ENCODE data around the gene XRCC3.

XRCC3 gene

DNA sequence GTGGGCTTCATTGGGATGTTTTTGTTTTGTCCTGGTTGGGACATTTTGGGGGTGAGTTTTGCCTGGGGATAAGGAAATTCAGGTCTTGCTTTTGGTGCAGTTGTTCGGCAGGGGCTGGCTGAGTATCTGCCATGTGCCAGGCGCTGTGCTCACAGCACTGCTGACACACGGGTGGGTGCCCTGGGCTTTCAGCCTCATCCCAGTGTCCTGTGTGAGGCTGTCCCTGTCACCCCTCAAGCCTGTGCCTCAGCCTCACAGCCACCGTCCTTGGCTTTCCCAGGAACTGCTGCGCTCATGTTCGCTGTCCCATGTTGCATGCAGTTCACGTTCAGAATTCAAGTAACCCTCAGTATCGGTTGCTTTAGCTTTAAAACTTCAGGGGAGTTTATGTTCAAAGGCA, 24.9 kb downstream of the XRCC3 start:
- no peak for DNase-seq

DNA sequence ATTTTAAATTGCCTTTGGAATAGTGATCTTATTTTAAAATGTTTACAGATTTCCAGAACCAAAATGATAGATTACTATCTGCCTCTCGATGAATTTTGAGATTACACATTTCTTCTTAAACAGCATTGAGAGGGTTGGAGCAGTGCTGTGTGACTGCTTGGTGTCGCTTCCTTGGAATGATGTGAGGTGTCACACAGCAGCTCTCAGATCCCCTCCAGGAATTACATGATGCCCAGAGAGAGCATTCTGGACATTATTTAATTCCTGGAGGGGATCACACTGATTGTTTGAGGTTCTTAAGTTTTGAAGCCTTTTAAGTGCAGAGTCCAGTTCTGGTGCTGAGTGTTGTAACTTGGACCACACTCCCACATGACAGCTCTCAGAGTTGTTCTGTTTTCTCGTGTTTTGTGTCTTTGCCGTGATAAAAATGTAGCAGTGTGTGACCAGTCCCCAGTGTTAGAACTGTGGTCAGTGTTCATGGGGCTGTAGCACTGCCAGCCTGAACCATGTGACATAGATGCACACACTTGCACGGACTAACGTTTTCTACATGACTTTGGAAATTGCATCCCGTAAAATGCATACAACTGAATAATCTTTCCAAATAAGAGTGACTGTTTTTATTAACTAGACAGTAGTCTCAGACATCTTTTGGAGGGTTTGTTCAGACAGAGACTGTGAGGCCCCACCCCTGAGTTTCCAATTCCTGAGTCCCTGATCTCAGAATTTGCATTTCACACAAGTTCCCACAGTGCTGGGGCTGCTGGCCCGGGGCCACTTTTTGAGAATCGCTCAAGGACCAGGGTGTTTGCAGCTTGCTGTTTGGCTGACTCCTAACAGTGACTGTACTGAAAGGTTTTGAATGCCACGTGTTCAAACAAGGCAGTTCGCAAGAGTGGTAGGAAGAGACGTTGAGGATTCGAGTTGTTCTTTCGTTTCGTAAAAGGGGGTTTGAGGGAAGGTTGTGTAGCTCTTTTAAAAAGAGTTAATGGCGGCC, 26.0 kb downstream of the XRCC3 start:
- no peak for DNase-seq

DNA sequence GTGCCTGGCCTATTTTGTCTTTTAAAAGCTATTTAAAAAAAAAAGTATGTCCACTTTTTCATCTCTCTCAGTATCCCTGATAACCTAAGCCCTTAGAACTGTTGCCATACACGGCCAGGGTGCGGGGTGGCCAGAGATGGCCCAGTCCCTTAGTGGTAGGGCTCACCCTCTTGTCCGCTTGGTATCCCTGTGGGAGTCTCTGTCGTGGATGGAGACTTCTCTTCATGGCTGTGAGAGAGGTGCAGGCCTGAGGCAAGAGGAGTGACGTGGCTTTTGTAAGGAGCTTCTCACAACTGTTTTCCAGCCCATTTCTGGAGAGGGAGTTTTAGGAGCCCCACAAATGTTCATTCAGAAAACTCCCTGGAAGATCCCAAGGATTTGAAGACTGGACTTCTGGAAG, 26.8 kb downstream of the XRCC3 start:
- no peak for DNase-seq

DNA sequence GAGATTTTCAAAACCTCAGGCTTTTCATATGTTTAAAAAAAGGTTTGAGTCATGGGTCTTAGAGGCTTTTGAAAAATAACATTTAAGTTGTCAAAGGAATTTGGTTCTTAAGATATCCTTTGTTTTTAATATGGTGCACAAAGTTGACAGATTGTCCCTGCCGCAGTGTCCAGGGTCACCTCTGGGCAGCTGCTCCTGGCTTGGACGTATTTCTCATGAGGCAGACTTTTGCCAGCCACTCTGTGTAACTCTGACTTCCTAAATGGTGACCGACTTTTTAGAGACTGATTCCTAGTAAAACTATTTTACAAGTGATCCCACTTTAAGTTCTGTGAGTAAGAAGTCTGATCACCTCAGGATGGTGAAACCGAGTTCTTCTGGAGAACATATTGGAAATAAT, 27.5 kb downstream of the XRCC3 start:
- no peak for DNase-seq

DNA sequence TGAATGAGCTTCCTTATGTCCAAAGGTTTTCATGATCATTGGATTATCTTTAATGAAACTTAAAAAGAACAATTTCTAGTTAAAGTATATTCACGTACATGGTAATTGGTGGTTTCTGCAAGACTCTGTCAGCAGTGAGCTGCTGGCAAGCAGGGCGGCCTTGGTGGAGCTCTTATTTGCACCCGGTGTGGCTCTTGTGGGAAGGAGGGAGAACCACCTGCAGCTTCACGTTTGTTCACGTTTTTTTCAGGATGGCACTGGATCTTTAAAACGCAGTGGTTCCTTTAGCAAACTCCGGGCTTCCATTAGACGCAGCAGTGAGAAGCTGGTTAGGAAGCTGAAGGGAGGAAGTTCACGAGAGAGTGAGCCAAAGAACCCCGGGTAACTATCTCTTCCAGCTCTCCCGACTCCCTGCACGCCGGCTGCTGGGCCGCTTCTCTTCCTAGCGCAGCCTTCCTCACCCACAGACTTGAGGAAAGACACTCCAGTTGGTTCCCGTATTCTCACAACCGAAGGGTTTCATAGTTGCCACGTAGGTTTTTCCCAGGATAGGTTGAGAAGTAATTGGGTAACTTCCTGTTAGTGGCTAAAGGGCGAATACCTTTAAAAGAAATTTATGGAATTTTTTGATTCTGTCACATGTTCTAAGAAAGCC, 28.3 kb downstream of the XRCC3 start:
- DNase-seq = no peak

DNA sequence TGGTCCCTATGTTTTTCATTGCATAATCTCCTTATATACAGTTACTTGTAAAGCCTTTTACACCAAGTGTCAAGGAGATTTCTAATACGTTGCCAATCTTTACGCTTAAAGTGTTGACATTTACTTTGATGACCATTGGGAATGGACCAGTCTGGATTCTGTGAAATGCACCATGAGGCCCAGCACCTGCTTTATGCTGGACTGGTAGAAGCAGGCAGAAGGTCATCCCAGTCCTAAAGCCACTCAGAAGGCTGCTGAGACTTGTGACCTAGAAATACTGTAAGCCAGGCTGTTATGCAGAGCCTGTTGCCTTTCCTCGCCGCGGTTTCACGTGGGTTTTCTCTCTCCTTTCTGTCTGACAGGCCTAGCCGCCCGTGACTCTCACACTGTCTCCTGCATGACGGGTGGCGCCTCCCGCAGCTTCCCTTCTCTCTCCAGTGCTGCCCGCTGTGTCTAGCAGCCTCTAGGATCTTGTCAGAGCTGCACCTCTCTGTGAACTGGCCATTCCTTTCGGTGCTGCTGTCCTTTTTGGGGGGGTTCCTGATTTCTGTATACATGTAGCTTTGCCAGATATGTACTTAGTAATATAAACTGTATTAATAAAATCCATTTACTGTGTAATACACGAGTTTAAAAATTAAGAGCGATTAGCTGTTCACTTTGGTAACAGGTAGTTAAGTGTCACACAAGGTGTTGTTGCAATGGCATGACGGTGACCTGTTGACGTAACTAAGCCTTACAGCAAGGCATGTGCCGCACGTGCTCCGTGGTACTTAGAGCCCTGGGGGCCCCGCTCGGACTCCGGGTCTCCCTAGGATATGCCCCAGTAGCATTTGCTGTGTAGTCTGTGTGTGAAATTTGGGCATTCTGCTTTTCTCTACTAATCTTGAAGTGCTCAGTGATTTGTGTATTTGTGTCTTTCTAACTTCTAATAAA, 29.7 kb downstream of the XRCC3 start:
- no peak for DNase-seq

DNA sequence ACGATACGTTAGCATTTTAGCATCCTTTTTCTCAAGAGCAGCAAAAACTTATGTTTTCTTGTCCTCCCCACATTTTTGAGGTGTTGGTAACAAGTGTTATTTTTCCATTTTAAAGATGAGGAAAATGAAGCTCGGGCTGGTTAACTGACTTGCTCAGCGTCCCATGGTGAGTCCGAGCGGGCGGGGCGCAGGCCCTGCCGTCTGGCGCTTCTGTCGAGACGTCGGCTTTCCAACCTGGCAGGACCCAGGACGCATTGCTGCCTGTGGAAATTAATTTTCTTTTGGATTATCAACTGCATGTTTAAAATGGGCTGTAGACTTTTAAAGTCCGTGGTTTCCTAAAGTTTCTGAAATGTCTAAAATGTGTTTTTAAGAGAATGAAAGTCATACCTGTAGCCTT, 30.4 kb downstream of the XRCC3 start:
- no peak for DNase-seq

DNA sequence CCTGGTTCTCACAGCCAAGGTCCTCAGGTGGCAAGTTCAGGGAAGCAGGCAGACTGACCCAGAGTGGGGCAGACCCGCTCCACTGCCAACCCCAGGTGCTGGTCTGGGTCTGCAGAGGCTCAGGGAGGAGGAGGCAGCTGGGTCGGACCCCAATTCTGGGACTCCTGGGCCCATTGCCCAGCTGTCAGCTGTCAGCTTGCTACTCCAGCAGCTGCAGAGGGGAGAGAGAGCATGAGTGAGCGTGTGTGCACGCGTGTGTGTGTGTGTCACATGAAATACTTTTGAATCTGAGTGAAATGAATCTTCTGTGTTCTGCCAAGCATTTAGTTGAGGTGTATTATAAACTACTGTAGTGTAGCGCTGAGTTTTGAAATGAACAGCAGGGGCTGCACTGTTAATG, 30.8 kb downstream of the XRCC3 start:
- DNase-seq = no peak

DNA sequence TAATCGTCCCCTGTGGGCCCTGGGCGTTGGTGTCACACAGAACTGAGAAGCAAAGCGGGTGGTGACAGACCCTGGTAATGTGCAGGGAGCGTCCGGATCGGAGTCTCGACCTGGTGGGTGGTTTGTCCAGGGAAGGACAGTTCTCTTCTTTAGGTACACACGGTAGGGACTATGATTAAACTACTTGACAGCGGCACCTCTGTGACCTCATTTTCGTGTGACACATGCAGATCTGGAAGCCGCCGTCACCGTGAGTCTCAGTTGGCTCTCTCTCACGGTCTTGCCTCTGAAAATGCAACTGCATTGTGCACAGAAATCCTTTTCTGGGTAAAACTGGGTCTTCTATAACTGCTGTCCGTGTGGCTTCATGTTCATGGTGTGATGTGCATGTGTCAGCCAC, 32.1 kb downstream of the XRCC3 start:
- DNase-seq = no peak

DNA sequence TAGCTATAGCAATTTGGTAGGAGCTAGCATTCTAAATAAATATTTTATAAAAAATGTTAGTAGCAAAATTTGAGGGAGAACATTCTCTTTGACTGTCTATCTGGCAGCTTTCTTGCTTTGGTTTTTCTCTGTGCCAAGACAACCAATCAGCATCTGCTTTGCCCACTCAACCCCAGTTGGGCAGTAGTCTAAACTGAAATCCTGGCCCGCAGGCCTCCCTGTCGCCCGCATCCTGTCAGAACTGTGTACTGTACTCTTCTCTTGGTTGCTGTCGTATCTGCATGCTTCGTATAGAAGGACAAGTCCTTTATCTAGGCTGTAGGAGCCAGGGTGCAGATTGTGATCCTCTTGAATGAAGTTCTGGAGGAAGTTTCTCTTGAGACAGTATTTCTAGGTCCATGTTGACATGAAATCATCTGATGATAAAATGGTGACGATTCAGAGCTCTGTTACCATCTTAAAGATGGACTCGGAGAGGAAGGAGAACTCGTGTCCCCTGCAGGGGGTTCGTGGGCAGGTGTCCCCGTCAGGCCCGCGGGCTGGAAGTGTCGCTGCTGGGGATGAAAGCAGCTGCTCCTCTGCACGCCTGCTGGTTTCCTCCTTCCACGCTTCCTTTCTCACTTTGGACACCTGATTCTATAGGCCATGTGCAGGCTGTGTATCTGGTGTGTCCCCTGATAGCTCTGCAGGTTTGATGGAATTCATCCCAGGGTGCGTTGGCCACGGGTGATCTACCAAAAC, 34.6 kb downstream of the XRCC3 start:
- DNase-seq = no peak

DNA sequence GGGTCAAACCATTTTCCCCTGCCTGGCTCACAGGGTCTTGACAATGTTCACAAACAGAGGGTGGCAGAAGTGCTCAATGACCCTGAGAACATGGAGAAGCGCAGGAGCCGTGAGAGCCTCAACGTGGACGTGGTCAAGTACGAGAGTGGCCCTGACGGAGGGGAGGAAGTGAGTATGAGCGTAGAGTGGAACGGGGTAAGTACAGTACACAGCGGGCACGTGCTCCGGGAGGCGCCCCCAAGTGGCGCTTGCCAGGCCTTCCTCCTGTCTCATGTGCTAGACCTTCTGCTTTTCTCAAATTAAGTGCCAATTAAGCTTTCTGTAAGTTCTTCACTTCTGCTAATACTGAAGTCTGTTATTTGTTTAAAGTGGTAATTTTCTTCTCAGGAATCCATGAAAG, 35.9 kb downstream of the XRCC3 start:
- DNase-seq = no peak

DNA sequence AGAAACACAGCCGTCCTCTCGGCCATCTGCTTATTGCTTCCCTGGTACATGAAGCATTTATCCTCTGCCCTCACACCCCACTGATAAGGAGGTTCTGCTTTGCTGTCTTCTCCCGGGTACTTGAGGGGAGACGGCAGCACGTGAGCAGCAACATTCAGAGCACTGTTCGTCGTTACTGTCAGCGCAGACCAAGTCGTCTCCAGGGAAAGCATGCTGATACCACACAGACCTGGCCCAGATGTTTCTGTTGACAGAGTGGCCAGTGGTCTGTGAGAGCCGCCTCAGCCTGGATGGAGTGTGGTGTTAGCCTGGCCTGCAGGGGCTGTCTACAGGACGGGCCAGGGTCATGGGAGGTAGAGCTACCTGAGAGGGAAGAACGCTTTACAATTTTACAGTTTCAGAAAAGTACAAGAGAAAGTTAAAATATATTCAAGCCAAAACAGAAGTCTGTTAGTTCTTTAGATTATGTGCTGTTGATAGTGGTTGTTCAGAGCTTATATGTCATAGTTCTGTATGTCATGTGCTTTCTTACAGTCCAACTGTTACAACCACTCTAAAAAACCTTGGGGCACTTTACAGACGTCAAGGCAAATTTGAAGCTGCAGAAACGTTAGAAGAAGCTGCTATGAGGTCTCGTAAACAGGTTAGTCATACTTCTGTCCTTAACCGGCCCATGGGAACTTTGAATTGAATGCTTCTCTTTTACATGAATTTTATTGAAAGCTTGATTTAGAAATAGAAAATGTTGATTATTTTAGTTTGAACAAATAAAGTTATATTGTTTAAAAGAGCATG, 38.2 kb downstream of the XRCC3 start:
- DNase-seq = no peak

DNA sequence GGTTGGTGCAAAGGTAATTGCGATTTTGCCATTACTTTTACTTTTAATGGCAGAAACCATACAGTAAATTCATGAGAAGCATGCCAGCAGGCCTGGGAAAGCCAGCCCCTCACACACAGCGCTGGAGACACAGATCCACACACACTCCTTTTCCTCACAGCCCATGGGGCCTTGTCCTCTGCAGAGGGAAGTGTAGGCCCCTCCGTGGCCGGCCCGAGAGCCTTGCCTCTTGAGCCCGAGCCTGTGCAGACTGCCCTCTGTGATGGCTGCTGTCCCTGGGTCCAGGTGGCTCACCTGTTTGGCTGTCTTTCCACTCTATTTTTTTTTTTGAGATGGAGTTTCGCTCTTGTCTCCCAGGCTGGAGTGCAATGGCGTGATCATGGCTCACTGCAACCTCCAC, 39.3 kb downstream of the XRCC3 start:
- DNase-seq = no peak

DNA sequence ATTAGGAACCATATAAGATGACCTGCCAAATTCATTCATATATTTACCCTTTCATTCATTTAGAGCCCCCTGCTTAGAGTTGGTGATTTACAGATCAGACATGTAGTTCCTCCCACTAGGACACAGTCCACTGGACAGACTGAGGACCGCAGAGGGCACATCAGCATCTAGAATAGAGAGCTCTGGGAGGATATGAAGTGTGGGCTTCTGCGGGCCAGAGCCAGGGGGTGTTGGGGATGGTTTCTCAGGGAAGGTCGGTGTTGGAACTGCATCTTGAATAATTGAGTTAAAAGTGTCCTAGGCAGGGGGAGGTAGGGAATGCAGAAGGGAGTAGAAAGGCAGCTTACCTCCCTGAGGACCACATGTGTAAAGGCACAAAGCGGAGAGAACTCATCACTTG, 43.3 kb downstream of the XRCC3 start:
- DNase-seq = no peak

DNA sequence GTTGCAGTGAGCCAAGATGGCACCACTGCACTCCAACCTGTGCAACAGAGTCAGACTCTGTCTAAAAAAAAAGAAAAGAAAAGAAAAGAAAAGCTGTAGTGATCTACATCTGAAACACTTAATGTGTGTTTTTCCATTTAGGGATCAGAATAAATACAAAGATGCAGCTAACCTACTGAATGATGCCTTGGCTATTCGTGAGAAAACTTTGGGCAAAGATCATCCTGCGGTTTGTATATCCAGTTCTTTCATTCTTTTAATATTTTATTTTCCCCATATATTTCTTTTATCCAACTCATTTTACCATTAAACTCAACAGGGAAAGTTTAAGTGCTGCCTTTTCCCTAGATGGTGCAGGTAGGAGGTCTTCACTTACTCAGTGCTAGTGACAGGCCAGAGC, 45.9 kb downstream of the XRCC3 start:
- DNase-seq = no peak

DNA sequence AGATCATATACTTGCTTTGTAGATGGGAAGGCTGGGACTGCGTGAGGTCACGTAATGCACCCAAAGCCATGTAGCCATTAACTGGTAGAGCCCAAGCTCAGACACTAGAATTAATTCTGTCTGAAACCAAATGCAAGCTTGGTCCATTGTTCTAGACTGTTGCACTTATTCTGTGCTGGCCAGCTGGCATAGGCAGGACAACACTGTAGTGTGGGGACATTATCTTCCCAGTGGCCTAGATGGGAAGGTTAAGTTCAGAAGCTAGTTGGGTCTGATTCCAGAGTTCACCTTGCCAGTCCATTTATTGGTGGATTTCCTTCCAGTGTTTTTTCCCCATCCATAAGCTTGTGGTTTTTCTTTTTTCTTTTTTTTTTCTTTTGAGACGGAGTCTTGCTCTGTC, 47.1 kb downstream of the XRCC3 start:
- DNase-seq = no peak

DNA sequence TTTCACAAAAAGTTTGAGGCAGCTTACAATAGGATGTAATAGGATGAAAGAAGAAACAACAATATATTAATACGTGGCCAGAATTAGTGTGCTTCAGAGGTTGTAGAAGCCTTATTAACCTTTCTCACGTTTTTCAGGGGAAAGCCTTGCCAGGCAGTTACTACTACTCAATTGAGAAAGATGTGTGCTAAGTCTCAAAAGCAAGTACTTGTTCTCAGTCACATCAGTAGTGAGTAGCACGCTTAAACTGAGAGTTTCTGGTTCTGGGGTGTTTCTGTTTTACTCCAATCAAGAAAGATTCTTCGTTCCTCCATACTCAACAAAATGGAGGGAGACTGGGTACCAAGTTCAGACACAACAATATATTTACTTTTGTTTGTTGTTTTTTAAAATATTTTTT, 47.6 kb downstream of the XRCC3 start:
- DNase-seq = no peak

DNA sequence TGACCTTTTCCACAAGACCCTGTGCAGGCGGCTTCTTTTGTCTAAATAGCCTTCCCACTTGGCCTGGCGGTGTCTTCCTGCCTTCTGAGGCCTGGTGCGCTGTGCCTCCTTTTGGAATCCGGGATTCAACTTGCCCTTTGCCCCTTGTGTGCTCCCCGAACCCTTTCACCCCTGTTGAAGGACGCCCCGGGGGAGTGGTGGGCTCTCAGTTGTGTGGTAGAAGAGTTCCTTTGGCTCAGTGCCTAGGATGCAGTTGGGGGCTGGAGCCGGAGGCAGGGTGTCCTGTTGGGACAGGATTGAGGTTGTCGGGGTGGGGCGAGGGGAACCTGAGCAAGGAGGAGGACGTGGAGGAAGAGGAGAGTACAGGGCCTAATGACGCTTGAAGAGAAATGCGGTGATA, 51.7 kb downstream of the XRCC3 start:
- DNase-seq = no peak

DNA sequence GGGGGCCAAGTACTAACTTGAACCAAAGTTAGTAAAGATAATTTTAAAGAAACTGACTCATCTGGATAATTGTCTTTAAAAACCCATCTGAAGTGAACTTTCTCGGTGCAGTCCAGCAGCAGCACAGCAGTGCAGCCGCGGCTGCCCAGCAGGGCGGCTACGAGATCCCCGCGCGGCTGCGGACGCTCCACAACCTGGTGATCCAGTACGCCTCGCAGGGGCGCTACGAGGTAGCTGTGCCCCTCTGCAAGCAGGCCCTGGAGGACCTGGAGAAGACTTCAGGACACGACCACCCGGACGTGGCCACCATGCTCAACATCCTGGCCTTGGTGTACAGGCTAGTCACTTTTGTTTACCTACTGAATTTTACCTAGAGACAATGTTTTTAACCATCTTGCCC, 52.7 kb downstream of the XRCC3 start:
- no peak for DNase-seq

DNA sequence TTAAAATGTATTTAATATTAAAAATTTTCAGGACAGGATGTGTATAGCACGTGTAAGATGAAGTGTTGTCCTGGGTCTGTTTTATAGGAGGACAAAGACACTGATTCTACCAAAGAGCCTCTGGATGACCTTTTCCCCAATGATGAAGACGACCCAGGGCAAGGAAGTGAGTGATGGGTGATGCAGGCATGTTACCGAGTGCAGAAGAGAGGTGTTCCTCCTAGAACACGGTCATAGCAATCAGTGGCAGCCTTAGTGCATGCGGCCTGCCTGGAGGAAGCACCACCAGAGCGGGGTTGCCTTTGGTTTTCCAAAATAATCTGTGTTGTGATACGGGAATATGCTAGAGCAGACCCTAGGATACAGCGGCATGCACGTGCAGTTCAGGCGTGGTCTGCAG, 53.2 kb downstream of the XRCC3 start:
- DNase-seq = no peak

DNA sequence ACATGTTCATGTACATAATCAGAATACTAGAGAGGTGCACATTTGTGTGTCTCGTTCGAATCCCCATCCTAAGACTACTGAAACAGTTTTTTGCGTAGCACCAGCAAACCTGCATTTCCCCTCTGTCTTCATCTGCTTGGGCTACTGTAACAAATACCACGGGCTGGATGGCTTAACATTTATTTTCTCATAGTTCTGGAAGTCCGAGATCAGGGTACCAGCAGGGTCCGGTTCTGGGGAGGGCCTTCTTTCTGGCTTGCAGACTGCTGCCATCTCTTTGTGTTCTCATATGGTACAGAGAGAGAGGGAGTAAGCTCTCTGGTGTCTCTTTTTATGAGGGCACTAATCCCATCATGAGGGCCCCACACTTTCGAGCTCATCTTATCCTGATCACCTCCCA, 55.6 kb downstream of the XRCC3 start:
- no peak for DNase-seq

DNA sequence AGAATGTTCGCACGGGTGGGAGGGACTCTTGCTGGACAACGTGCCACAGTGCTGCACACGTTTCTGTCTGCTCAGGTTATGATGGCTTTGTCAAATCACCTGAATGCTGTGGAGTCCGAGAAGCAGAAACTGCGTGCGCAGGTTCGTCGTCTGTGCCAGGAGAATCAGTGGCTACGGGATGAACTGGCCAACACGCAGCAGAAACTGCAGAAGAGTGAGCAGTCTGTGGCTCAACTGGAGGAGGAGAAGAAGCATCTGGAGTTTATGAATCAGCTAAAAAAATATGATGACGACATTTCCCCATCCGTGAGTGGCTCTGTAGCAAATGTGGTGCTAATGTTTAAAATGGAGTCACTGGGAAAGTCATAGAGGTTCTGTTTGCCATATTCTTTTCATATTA, 57.8 kb downstream of the XRCC3 start:
- no peak for DNase-seq

All from NCI-H345 (cell line).